H1 (cell line): ENCODE data around the gene CD247. TPM values are rescaled to one million over a fixed set of nuclear protein-coding genes. Genes with fewer than 3 reads are reported as not detected.

Source experiments
- CHD1 ChIP-seq: IDR thresholded peaks from 2 replicates; pipeline ENCODE4 v1.6.1; 2012; ENCODE audit warnings: low read depth, low read length, improper control_type of control experiment
- CTBP2 ChIP-seq: IDR thresholded peaks from 2 replicates; pipeline ENCODE4 v1.7.0; 2011; ENCODE audit warnings: borderline replicate concordance, mild to moderate bottlenecking, moderate library complexity, mixed read lengths, low read length; ENCODE audit not compliant: insufficient read depth, insufficient read length
- FOSL1 ChIP-seq: IDR thresholded peaks from 2 replicates; pipeline ENCODE4 v1.6.1; 2011; ENCODE audit warnings: mild to moderate bottlenecking, low read depth, low read length, moderate library complexity; ENCODE audit not compliant: insufficient read depth
- GABPA ChIP-seq: IDR thresholded peaks from 2 replicates; pipeline ENCODE4 v1.6.1; 2011; ENCODE audit warnings: mild to moderate bottlenecking, low read length, moderate library complexity, borderline replicate concordance; ENCODE audit not compliant: insufficient read depth
- GTF2F1 ChIP-seq: IDR thresholded peaks from 2 replicates; pipeline ENCODE4 v1.6.1; 2012; ENCODE audit warnings: low read depth, low read length, improper control_type of control experiment, borderline replicate concordance
- POLR2AphosphoS5 ChIP-seq: IDR thresholded peaks from 2 replicates; pipeline ENCODE4 v1.6.1; 2011; ENCODE audit warnings: low read depth, low read length
- RXRA ChIP-seq: IDR thresholded peaks from 2 replicates; pipeline ENCODE4 v1.6.1; 2011; ENCODE audit warnings: low read depth, mild to moderate bottlenecking, low read length, moderate library complexity; ENCODE audit not compliant: insufficient read depth
- TEAD4 ChIP-seq: IDR thresholded peaks from 2 replicates; pipeline ENCODE4 v1.6.1; 2012; ENCODE audit warnings: low read depth, low read length, inconsistent platforms, mixed read lengths
- polyA plus RNA-seq, 7 experiments: library from polyadenylated mRNA; depleted of rRNA in 3 of 7; stranded (reverse) in 5 of 7; unstranded in 2 of 7; fragments of >200 nt in 5 of 7; fragments of 200-250 nt in 2 of 7; gene quantifications; 1 replicate in 5 of 7; 2 replicates in 1 of 7; 4 replicates in 1 of 7; pipeline versions ENCODE4 v1.2.1 to v1.2.3, GENCODE V29; 2011 to 2013; ENCODE audit warnings: missing spikeins in 2 of 7, mixed read lengths in 2 of 7
- total RNA-seq: library from RNA; stranded (reverse); fragmentation: NEBNext Ultra II Directional; extraction: Animal tissue kit (Norgen Biotek cat#: 25700); gene quantifications from 2 replicates; pipeline ENCODE4 v1.2.1, GENCODE V29; 2021

CD247 gene
- total and polyA plus RNA-seq, 2 of the 8 experiments (the other 6 are each of a cell fraction or from before 2014, with no cell fraction given) = 2.0 to 2.2 TPM

DNA sequence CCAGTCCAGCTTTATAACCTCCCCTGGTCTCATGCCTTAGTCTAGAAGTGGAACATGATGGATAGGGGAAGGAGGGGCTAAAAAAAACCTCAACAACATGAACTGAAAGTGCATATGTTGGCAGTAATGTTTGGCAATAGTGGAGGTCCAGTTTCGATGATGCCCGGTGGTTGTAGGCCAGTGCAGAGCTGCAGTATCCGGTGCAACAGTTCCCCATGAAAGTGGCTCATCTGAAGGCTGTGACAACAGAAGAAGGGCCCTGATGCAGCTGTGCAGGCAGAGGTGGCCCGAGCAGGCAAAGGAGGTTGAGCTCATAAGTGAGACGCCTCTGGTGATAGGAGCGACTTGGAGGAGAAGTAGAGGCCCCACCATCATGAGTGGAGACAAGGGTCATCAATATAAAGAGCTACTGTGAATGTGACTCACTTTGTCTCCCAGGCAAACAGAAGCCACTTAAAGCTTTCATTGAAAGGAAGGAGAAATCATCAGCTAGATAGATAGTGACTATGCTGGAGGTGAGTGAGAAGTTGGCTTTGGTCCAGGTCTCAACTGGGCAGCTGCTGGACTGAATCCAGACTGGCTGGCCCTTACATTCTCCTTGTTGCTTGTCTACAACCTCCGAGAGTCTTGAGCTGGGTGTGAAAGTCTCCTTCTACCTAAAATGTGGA, 45.4 kb upstream of the CD247 start (continued):
- TF ChIP-seq CTBP2 (no peak), CHD1 (no peak), POLR2AphosphoS5 (no peak), TEAD4 (no peak), GTF2F1 (no peak), FOSL1 (no peak), GABPA (no peak), RXRA (no peak)
